GM04504 (cell line): ENCODE data around the gene SLC9B2.
"Not testable (repeated sequence)": the region's sequence is repeated elsewhere in the genome, so short reads cannot be mapped to it uniquely, and the experiment has no call there.

ENCODE experiments used
- DNase-seq: peaks from one replicate; pipeline ENCODE4 v3.0.0-alpha.2; 2012; ENCODE audit warnings: low read depth

SLC9B2 gene

DNA sequence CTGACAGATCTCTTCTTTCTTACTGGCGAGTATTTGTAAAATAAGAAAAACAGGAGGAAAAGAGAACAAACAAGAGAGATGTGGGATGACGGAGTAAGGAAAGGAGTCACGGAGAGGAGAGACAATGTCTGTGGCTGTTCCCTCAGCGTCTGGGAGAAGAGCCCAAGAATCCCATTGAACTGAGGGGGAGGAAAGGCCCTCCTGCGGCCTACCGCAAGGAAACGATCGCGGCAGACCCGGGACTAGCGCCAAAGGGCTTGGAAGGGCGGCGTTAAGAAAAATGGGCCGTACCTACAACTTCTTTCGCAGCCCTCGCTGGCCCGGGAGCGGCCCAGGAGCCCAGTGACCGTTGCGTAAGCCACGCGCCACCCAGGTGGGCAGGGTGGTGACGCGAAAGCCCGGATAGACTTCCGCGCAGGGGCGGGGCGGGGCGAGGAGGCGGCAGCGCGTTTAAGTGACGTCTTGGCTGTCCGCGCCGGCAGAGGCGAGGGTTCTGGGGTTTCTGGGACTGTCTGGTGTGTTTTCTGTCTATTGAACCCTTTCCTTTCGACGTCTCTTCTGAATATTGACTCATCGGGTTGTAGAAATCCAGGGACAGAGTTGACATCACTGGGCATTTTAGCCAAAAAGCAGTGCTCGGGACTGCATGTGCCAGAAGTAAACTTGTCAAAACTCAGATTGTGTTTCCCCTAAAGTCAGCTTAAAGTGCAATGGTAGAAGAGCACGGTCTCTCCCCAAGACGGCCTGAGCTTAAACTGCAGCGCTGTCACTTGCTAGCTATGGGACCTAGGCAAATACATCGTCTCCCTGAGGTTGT is 57.0 kb downstream of the SLC9B2 start, which contains the start of gene SLC9B1:
Gene SLC9B1, minus strand, starts transcription at position 398 of the 817 bp plus-strand sequence. CDS start 27,994 bp downstream, outside the sequence.
- DNase-seq = peak; percentile 96

- DNase-seq = no peak
These were observed 57.9 kb downstream of the SLC9B2 start for GRCh38 chr4:103018391-103019307.

GRCh38 chr4:103012551-103012950 is 64.0 kb downstream of the SLC9B2 start:
- DNase-seq = no peak

- DNase-seq = peak; percentile 44
These were observed 64.5 kb downstream of the SLC9B2 start for GRCh38 chr4:103012060-103012459.

GRCh38 chr4:103011378-103012025 is 65.1 kb downstream of the SLC9B2 start:
- peak; percentile 27 for DNase-seq

GRCh38 chr4:103010804-103011203 is 65.8 kb downstream of the SLC9B2 start:
- no peak for DNase-seq

DNA sequence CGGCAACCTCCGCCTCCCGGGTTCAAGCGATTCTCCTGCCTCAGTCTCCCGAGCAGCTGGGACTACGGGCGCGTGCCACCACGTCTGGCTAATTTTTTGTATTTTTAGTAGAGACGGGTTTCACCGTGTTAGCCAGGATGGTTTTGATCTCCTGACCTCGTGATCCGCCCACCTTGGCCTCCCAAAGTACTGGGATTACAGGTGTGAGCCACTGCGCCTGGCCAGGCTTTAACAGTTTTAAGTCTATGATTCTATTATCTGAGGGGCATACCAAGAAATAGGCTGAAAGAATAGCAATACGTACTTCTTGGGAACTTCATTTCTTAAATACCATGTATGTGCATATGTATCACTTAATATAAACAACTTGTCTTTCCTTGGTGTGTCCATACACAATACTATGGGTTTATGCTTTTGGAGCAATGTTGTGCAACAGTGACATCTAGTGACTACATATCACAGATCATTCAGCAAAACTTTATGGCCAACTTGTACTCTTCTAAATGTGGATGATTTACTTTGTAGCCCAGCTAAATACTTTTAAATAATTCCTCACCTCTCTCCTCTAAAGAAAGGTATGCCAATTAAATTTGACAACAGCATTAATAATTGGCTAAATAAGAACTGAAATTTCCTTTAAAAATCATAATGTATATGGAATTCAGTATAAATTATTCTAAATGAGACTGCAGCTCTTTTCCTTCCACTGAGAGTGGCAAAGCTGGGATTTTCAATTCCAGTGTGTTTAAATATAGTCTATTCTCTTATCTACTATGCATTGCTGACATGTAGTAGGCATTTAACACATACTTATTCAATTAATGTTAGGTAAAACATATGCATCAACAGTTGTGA is 67.5 kb downstream of the SLC9B2 start:
- DNase-seq = peak; percentile 31

- DNase-seq = no peak
These were observed 74.0 kb downstream of the SLC9B2 start for GRCh38 chr4:103002551-103002950.

- DNase-seq = no peak
These were observed 81.8 kb downstream of the SLC9B2 start for GRCh38 chr4:102994803-102995202.

DNA sequence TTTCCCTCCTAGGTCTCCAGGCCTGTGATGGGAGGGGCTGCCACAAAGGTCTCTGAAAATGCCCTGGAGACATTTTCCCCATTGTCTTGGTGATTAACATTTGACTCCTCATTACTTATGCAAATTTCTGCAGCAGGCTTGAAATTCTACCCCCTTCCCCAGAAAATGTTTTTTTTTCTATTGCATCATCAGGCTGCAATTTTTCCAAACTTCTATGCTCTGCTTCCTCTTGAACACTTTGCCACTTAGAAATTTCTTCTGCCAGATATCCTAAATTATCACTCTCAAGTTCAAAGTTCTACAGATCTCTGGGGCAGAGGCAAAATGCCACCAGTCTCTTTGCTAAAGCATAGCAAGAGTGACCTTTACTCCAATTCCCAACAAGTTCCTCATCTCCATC is 82.6 kb downstream of the SLC9B2 start:
- not testable (repeated sequence) for DNase-seq

GRCh38 chr4:102988429-102989020 is 88.0 kb downstream of the SLC9B2 start:
- no peak for DNase-seq

DNA sequence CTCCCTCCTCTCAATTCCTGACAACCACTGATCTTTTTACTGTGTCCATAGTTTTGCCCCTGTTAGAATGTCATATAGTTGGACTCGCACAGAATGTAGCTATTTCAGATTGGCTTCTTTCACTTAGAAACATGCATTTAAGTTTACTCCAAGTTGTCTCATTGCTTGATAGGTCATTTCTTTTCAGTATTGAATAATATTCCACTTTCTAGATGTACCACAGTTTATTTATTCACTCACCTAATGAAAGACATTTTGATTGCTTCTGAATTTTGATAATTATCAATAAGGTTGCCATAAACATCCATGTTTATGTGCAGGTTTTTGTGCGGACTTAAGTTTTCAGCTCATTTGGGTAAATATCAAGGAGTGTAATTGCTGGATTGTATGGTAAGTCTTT is 95.6 kb downstream of the SLC9B2 start:
- no peak for DNase-seq
